CD4-positive, alpha-beta memory T cell (primary cell): ENCODE measurements around the gene EFNA5. TPM values are rescaled to one million over a fixed set of nuclear protein-coding genes. Genes with fewer than 3 reads are reported as not detected.

Source experiments
- CTCF ChIA-PET: fragments of 350-600 bp; sonication (Branson Sonifier 250); formaldehyde crosslinking; loops from one replicate; lab custom pipeline; 2021; ENCODE audit warnings: inconsistent platforms; ENCODE audit not compliant: partially characterized antibody; lab: Charles Lee
- POLR2A ChIA-PET: fragments of 350-600 bp; sonication (Branson Sonifier 250); formaldehyde crosslinking; loops from one replicate; lab custom pipeline; 2021; ENCODE audit not compliant: partially characterized antibody; lab: Charles Lee
- DNase-seq, 5 donors: peaks; one replicate each; pipeline versions ENCODE4 v3.0.0 to v3.0.0-alpha.2; 2020 to 2022; ENCODE audit warnings: mixed read lengths in 1 of 5
- H3K27ac ChIP-seq: one replicate; pipeline ENCODE4 v1.7.0; 2013; ENCODE audit warnings: low read depth, low read length
- H3K27me3 ChIP-seq: 2 replicates; pipeline ENCODE4 v1.7.0; 2013; ENCODE audit warnings: mild to moderate bottlenecking, low read length, moderate library complexity; ENCODE audit not compliant: insufficient read depth
- H3K36me3 ChIP-seq: 2 replicates; pipeline ENCODE4 v1.7.0; 2013; ENCODE audit warnings: mild to moderate bottlenecking, low read length, moderate library complexity; ENCODE audit not compliant: insufficient read depth
- H3K4me1 ChIP-seq: 2 replicates; pipeline ENCODE4 v1.7.0; 2013; ENCODE audit warnings: mild to moderate bottlenecking, low read length, moderate library complexity; ENCODE audit not compliant: insufficient read depth
- H3K4me3 ChIP-seq, 2 donors: one replicate each; pipeline ENCODE4 v1.7.0; 2013; ENCODE audit warnings: low read length in 2 of 2, mild to moderate bottlenecking in 1 of 2
- H3K9me3 ChIP-seq, 2 donors: one replicate each; pipeline ENCODE4 v1.7.0; 2013; ENCODE audit warnings: low read length in 2 of 2, control low read depth in 1 of 2; ENCODE audit not compliant: control insufficient read depth in 1 of 2
- H3K27ac Mint-ChIP-seq, 7 donors: one replicate each; pipeline ENCODE4 v1.8.0; 2020 to 2021; ENCODE audit warnings: mixed read lengths in 7 of 7, mild to moderate bottlenecking in 6 of 7, inconsistent platforms in 3 of 7, moderate library complexity in 3 of 7
- H3K27me3 Mint-ChIP-seq, 2 donors: one replicate each; pipeline ENCODE4 v1.8.0; 2020 to 2021; ENCODE audit warnings: mixed read lengths in 2 of 2
- H3K36me3 Mint-ChIP-seq, 2 donors: one replicate each; pipeline ENCODE4 v1.8.0; 2020 to 2021; ENCODE audit warnings: mixed read lengths in 2 of 2, inconsistent platforms in 1 of 2, mild to moderate bottlenecking in 1 of 2
- H3K4me1 Mint-ChIP-seq, 4 donors: one replicate each; pipeline ENCODE4 v1.8.0; 2020 to 2021; ENCODE audit warnings: mixed read lengths in 4 of 4, mild to moderate bottlenecking in 1 of 4
- H3K4me3 Mint-ChIP-seq, 8 donors: one replicate each; pipeline ENCODE4 v1.8.0; 2020 to 2021; ENCODE audit warnings: mixed read lengths in 8 of 8, mild to moderate bottlenecking in 7 of 8, moderate library complexity in 6 of 8, inconsistent platforms in 3 of 8
- H3K9me3 Mint-ChIP-seq, 8 donors: one replicate each; pipeline ENCODE4 v1.8.0; 2020 to 2021; ENCODE audit warnings: mixed read lengths in 8 of 8, mild to moderate bottlenecking in 5 of 8, inconsistent platforms in 3 of 8, moderate library complexity in 1 of 8
- intact Hi-C: fragments of 100-400 bp; cut with micrococcal nuclease; formaldehyde crosslinking; loops from one replicate; pipeline ENCODE4 v1.15.1; 2023
- polyA plus RNA-seq, 2 donors: library from polyadenylated mRNA; unstranded; fragments of 300-500 nt; fragmentation: Illumina TruSeq; gene quantifications; one replicate each; pipeline ENCODE4 v1.2.3, GENCODE V29; 2021
- total RNA-seq, 2 experiments: library from RNA; stranded (reverse); gene quantifications; one replicate each; pipeline ENCODE4 v1.2.3, GENCODE V29; 2021

The EFNA5 gene
- total and polyA plus RNA-seq, 4 experiments from 2014 or later, result not detected

- H3K4me3 ChIP-seq, result no peak overlapping the region
Measured at GRCh38 chr5:107451028-107451427, 219.7 kb downstream of the EFNA5 start.

GRCh38 chr5:107450531-107450930 lies 220.2 kb downstream of the EFNA5 start:
- no peak for DNase-seq
- intact Hi-C loops, result no loop called here
- POLR2A ChIA-PET, result no interaction called here
- H3K4me3 Mint-ChIP-seq, result no peak overlapping the region
- CTCF ChIA-PET, result no interaction called here
- H3K27ac Mint-ChIP-seq, result no peak overlapping the region
- Histone ChIP-seq H3K4me1 (no peaks in the 10 kb centered on the region), H3K27me3 (no peaks in the 10 kb centered on the region), H3K27ac (no peak overlapping the region), H3K36me3 (no peaks in the 10 kb centered on the region), H3K9me3 (no peaks in the 10 kb centered on the region), H3K4me3 (no peak overlapping the region)
- no peaks in the 10 kb centered on the region for H3K27me3 Mint-ChIP-seq
- H3K36me3 Mint-ChIP-seq, result no peaks in the 10 kb centered on the region
- H3K4me1 Mint-ChIP-seq, result no peaks in the 10 kb centered on the region
- peaks cover 0 to 3% (median under 1%) of the 10 kb centered on the region in 8 donors for H3K9me3 Mint-ChIP-seq

More at GRCh38 chr5:107451028-107451427, 219.7 kb downstream of the EFNA5 start:
- H3K4me1 Mint-ChIP-seq, result no peaks in the 10 kb centered on the region
- Histone ChIP-seq H3K4me1 (no peaks in the 10 kb centered on the region), H3K27me3 (no peaks in the 10 kb centered on the region), H3K27ac (no peak overlapping the region), H3K36me3 (no peaks in the 10 kb centered on the region), H3K9me3 (no peaks in the 10 kb centered on the region)
- intact Hi-C loops, result no loop called here
- H3K36me3 Mint-ChIP-seq, result no peaks in the 10 kb centered on the region
- CTCF ChIA-PET, result no interaction called here
- DNase-seq, result no peak
- H3K27me3 Mint-ChIP-seq, result no peaks in the 10 kb centered on the region
- peaks cover 0 to 3% (median under 1%) of the 10 kb centered on the region in 8 donors for H3K9me3 Mint-ChIP-seq
- H3K27ac Mint-ChIP-seq, result no peak overlapping the region
- POLR2A ChIA-PET, result no interaction called here
- H3K4me3 Mint-ChIP-seq, result no peak overlapping the region

GRCh38 chr5:107449369-107449768 lies 221.4 kb downstream of the EFNA5 start:
- Histone ChIP-seq H3K36me3 (no peaks in the 10 kb centered on the region), H3K27me3 (no peaks in the 10 kb centered on the region), H3K27ac (no peak overlapping the region), H3K9me3 (no peaks in the 10 kb centered on the region), H3K4me3 (no peak overlapping the region), H3K4me1 (no peaks in the 10 kb centered on the region)
- Mint-ChIP-seq H3K9me3 (peaks cover 0 to 3% (median under 1%) of the 10 kb centered on the region in 8 donors), H3K36me3 (no peaks in the 10 kb centered on the region), H3K4me3 (no peak overlapping the region), H3K27me3 (no peaks in the 10 kb centered on the region), H3K27ac (no peak overlapping the region), H3K4me1 (no peaks in the 10 kb centered on the region)
- ChIA-PET CTCF (no interaction called here), POLR2A (no interaction called here)
- intact Hi-C loops, result no loop called here
- no peak for DNase-seq

GRCh38 chr5:107447587-107447986 lies 223.2 kb downstream of the EFNA5 start:
- no peak overlapping the region for H3K27ac Mint-ChIP-seq
- no peak overlapping the region for H3K4me3 Mint-ChIP-seq
- no peaks in the 10 kb centered on the region for H3K36me3 ChIP-seq
- H3K27ac ChIP-seq, result no peak overlapping the region
- H3K27me3 ChIP-seq, result no peaks in the 10 kb centered on the region
- intact Hi-C loops, result no loop called here
- no peaks in the 10 kb centered on the region for H3K36me3 Mint-ChIP-seq
- H3K4me1 ChIP-seq, result no peaks in the 10 kb centered on the region
- H3K4me3 ChIP-seq, result no peak overlapping the region
- ChIA-PET POLR2A (no interaction called here), CTCF (interaction anchor here (0.9 kb wide), 1 partner anchor 10 kb away, joined by 3 read pairs; no protein-coding TSS in a partner anchor)
- no peaks in the 10 kb centered on the region for H3K9me3 ChIP-seq
- DNase-seq, result no peak
- no peaks in the 10 kb centered on the region for H3K4me1 Mint-ChIP-seq
- H3K27me3 Mint-ChIP-seq, result no peaks in the 10 kb centered on the region
- H3K9me3 Mint-ChIP-seq, result peaks cover 0 to 3% (median under 1%) of the 10 kb centered on the region in 8 donors

GRCh38 chr5:107446972-107447371 lies 223.8 kb downstream of the EFNA5 start:
- H3K4me3 ChIP-seq, result no peak overlapping the region
- H3K4me1 Mint-ChIP-seq, result no peaks in the 10 kb centered on the region
- intact Hi-C loops, result no loop called here
- no peaks in the 10 kb centered on the region for H3K9me3 ChIP-seq
- no peaks in the 10 kb centered on the region for H3K27me3 Mint-ChIP-seq
- H3K36me3 ChIP-seq, result no peaks in the 10 kb centered on the region
- no peak for DNase-seq
- no peaks in the 10 kb centered on the region for H3K4me1 ChIP-seq
- H3K4me3 Mint-ChIP-seq, result no peak overlapping the region
- peaks cover 0 to 3% (median under 1%) of the 10 kb centered on the region in 8 donors for H3K9me3 Mint-ChIP-seq
- no peaks in the 10 kb centered on the region for H3K27me3 ChIP-seq
- POLR2A ChIA-PET, result no interaction called here
- H3K27ac Mint-ChIP-seq, result no peak overlapping the region
- H3K36me3 Mint-ChIP-seq, result no peaks in the 10 kb centered on the region
- H3K27ac ChIP-seq, result no peak overlapping the region
- CTCF ChIA-PET, result no interaction called here

GRCh38 chr5:107444300-107444699 lies 226.4 kb downstream of the EFNA5 start:
- Histone ChIP-seq H3K36me3 (no peaks in the 10 kb centered on the region), H3K4me3 (no peak overlapping the region), H3K9me3 (no peaks in the 10 kb centered on the region), H3K27me3 (no peaks in the 10 kb centered on the region), H3K4me1 (no peaks in the 10 kb centered on the region), H3K27ac (no peak overlapping the region)
- Mint-ChIP-seq H3K27ac (no peak overlapping the region), H3K9me3 (peaks cover 0 to 5% (median 2%) of the 10 kb centered on the region in 8 donors), H3K36me3 (no peaks in the 10 kb centered on the region), H3K27me3 (no peaks in the 10 kb centered on the region), H3K4me3 (no peak overlapping the region), H3K4me1 (no peaks in the 10 kb centered on the region)
- ChIA-PET CTCF (no interaction called here), POLR2A (no interaction called here)
- intact Hi-C loops, result no loop called here
- no peak for DNase-seq

- Mint-ChIP-seq H3K4me3 (no peak overlapping the region), H3K9me3 (peaks cover 0 to 9% (median 5%) of the 10 kb centered on the region in 8 donors), H3K27me3 (no peaks in the 10 kb centered on the region), H3K27ac (no peak overlapping the region), H3K4me1 (no peaks in the 10 kb centered on the region), H3K36me3 (no peaks in the 10 kb centered on the region)
- Histone ChIP-seq H3K27ac (no peak overlapping the region), H3K9me3 (no peaks in the 10 kb centered on the region), H3K36me3 (no peaks in the 10 kb centered on the region), H3K4me1 (no peaks in the 10 kb centered on the region), H3K27me3 (no peaks in the 10 kb centered on the region), H3K4me3 (no peak overlapping the region)
- intact Hi-C loops, result no loop called here
- ChIA-PET POLR2A (no interaction called here), CTCF (no interaction called here)
- no peak for DNase-seq
Measured at GRCh38 chr5:107443897-107444296, 226.8 kb downstream of the EFNA5 start.

GRCh38 chr5:107442452-107442851 lies 228.3 kb downstream of the EFNA5 start:
- no peaks in the 10 kb centered on the region for H3K36me3 Mint-ChIP-seq
- no peak overlapping the region for H3K27ac ChIP-seq
- CTCF ChIA-PET, result interaction anchor here (1.2 kb wide), 1 partner anchor 130 kb away, joined by 4 read pairs; no protein-coding TSS in a partner anchor
- no peaks in the 10 kb centered on the region for H3K4me1 Mint-ChIP-seq
- H3K36me3 ChIP-seq, result no peaks in the 10 kb centered on the region
- no peak overlapping the region for H3K4me3 ChIP-seq
- no peaks in the 10 kb centered on the region for H3K27me3 ChIP-seq
- peaks cover 0 to 15% (median 8%) of the 10 kb centered on the region in 8 donors for H3K9me3 Mint-ChIP-seq
- POLR2A ChIA-PET, result no interaction called here
- intact Hi-C loops, result no loop called here
- no peak overlapping the region for H3K27ac Mint-ChIP-seq
- H3K4me1 ChIP-seq, result no peaks in the 10 kb centered on the region
- no peak overlapping the region for H3K4me3 Mint-ChIP-seq
- no peaks in the 10 kb centered on the region for H3K9me3 ChIP-seq
- DNase-seq, result no peak
- H3K27me3 Mint-ChIP-seq, result no peaks in the 10 kb centered on the region
